ENCODE results near the gene SORBS1. TPM values are rescaled to one million over a fixed set of nuclear protein-coding genes. Genes with fewer than 3 reads are reported as not detected.

The SORBS1 gene
- total and polyA plus RNA-seq, 8 donors: 11.4 to 25.6 (median 16.8) TPM

GRCh38 chr10:95430231-95430951 lies 130.8 kb downstream of the SORBS1 start:
- DNase-seq (peak in 4 of 6 donors; percentile 35 to 69 (median 48)), ATAC-seq (peak; percentile 86 to 99 (median 94)), FAIRE-seq (no peak)
- TF ChIP-seq, protein P1, sequence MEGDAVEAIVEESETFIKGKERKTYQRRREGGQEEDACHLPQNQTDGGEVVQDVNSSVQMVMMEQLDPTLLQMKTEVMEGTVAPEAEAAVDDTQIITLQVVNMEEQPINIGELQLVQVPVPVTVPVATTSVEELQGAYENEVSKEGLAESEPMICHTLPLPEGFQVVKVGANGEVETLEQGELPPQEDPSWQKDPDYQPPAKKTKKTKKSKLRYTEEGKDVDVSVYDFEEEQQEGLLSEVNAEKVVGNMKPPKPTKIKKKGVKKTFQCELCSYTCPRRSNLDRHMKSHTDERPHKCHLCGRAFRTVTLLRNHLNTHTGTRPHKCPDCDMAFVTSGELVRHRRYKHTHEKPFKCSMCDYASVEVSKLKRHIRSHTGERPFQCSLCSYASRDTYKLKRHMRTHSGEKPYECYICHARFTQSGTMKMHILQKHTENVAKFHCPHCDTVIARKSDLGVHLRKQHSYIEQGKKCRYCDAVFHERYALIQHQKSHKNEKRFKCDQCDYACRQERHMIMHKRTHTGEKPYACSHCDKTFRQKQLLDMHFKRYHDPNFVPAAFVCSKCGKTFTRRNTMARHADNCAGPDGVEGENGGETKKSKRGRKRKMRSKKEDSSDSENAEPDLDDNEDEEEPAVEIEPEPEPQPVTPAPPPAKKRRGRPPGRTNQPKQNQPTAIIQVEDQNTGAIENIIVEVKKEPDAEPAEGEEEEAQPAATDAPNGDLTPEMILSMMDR (IDR thresholded peaks at IDR 0.05): peak; percentile 91 to 99 (median 94)
- Histone ChIP-seq H3K4me1 (peaks cover 0 to 8% (median 0%) of the 10 kb centered on the region in 3 donors), H3K36me3 (no peaks in the 10 kb centered on the region), H3K9me3 (no peaks in the 10 kb centered on the region), H3K4me3 (no peak overlapping the region), H3K27ac (no peak overlapping the region), H3K27me3 (no peaks in the 10 kb centered on the region)
- 26 to 34% methylated on average over 12 of the region's 12 CpGs for WGBS, 2 donors
- intact Hi-C loops (cut with DNase I): loop anchor here in 2 of 3 donors (2.0 to 5.0 kb wide), 2 partner anchors 170 to 172 kb away; no protein-coding TSS in a partner anchor

DNA sequence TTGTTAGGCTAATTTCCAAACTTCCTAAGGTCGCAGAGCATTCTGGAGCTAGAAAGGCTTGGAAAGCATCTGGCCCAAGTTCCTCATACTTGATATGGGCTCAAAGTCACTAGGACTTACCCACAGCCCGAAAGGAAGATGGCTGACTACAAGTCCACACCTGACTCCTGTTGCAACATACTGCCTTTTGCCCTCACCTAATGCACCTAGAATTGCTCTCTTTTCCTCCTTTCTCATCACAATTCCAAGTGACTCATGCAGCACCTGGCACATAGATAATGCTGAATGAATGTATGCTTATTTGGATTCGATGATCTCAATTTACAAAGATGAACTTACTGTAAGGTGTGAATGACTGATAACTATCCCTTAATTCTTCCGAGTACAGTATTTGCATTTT lies 131.5 kb downstream of the SORBS1 start:
- DNase-seq (no peak), ATAC-seq (peak in 1 of 4 donors; percentile 26), FAIRE-seq (no peak)
- Histone ChIP-seq H3K27me3 (no peaks in the 10 kb centered on the region), H3K4me3 (no peak overlapping the region), H3K9me3 (no peaks in the 10 kb centered on the region), H3K4me1 (peaks cover 0 to 8% (median 0%) of the 10 kb centered on the region in 3 donors), H3K27ac (no peak overlapping the region), H3K36me3 (no peaks in the 10 kb centered on the region)
- intact Hi-C loops (cut with DNase I): loop anchor here in 2 of 3 donors (2.0 to 5.0 kb wide), 2 partner anchors 171 to 173 kb away; no protein-coding TSS in a partner anchor
- 80 to 88% methylated on average over 4 of the region's 4 CpGs for WGBS, 2 donors
- TF ChIP-seq, protein P1 (IDR thresholded peaks at IDR 0.05): no peak

DNA sequence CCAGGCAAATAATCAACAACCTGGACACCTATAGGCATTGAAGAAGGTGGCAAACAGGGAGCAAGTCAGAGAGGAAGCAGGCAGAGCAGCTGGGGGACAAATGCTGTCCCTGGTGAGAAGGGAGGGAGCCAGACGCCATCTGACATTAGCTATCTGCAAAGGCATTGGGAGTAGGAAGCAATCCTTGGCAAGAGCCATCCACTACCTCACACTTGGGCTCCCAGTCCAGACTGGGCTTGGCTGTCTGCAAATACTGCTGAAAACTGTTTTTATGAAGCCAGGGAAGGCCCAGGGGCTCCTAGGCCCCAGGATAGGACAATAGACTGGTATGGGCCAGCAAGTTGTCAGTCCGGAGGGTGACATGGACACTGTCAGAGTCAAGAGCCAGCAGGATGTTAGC lies 132.5 kb downstream of the SORBS1 start:
- H3K4me3 ChIP-seq: no peak overlapping the region
- H3K36me3 ChIP-seq: no peaks in the 10 kb centered on the region
- 88 to 100% methylated on average over 2 of the region's 2 CpGs for WGBS, 2 donors
- H3K4me1 ChIP-seq: peaks cover 0 to 8% (median 0%) of the 10 kb centered on the region in 3 donors
- no peak overlapping the region for H3K27ac ChIP-seq
- ATAC-seq: no peak
- no peak for DNase-seq
- H3K9me3 ChIP-seq: no peaks in the 10 kb centered on the region
- no peaks in the 10 kb centered on the region for H3K27me3 ChIP-seq
- FAIRE-seq: no peak
- intact Hi-C loops (cut with DNase I): no loop called here
- TF ChIP-seq, protein P1 (IDR thresholded peaks at IDR 0.05): no peak

GRCh38 chr10:95426482-95426881 lies 134.7 kb downstream of the SORBS1 start:
- Histone ChIP-seq H3K4me1 (peaks cover 0 to 8% (median 0%) of the 10 kb centered on the region in 3 donors), H3K9me3 (no peaks in the 10 kb centered on the region), H3K4me3 (no peak overlapping the region), H3K27me3 (no peaks in the 10 kb centered on the region), H3K27ac (no peak overlapping the region), H3K36me3 (no peaks in the 10 kb centered on the region)
- no peak for DNase-seq
- TF ChIP-seq, protein P1 (IDR thresholded peaks at IDR 0.05): no peak
- no peak for ATAC-seq
- intact Hi-C loops (cut with DNase I): no loop called here
- 78 to 81% methylated on average over 5 of the region's 5 CpGs for WGBS, 2 donors
- FAIRE-seq: no peak

Measured in pancreas (tissue), 10 donors.